ENCODE data around the gene PLEKHM1. TPM values are rescaled to one million over a fixed set of nuclear protein-coding genes. Genes with fewer than 3 reads are reported as not detected.
A peak's percentile ranks its signal among the peaks of the same experiment; 100 is the strongest.
"Not testable (repeated sequence)": the region's sequence is repeated elsewhere in the genome, so short reads cannot be mapped to it uniquely, and the experiment has no call there.

PLEKHM1 gene
- 10 to 100 TPM; 82.9 to 92.5 TPM for total RNA-seq
- polyA plus RNA-seq, result 10 to 100 TPM in 1 of 2 donors, 1 to 10 TPM in 1; 6.8 to 18.8 TPM

- H3K36me3 Mint-ChIP-seq, result peaks cover 0 to 13% of the 10 kb centered on the region in 2 donors
- CTCF ChIA-PET (ENCODE audit: partially characterized antibody); H3K9me3 Mint-ChIP-seq; H3K36me3 ChIP-seq (ENCODE audit: insufficient read depth, low read length); H3K27me3 ChIP-seq (ENCODE audit: insufficient read depth, low read length); intact Hi-C loops (cut with micrococcal nuclease); H3K27me3 Mint-ChIP-seq; H3K9me3 ChIP-seq (ENCODE audit: control insufficient read depth in 1 of 2, low read length in 2 of 2); H3K4me1 ChIP-seq (ENCODE audit: insufficient read depth, low read length): not testable (repeated sequence)
- Histone ChIP-seq H3K4me3 (ENCODE audit: low read length in 2 of 2) (peak within 1 kb of the TSS; percentile 34 to 54), H3K27ac (ENCODE audit: low read depth, low read length) (peak within 1 kb of the TSS; percentile 79)
- peak; percentile 78 to 84 (median 81) for DNase-seq
- H3K27ac Mint-ChIP-seq, result peak within 1 kb of the TSS; percentile 76 to 98 (median 94)
- H3K4me1 Mint-ChIP-seq, result peaks cover 12 to 26% (median 18%) of the 10 kb centered on the region in 4 donors
- H3K4me3 Mint-ChIP-seq, result peak within 1 kb of the TSS; percentile 87 to 96 (median 92)
- POLR2A ChIA-PET (ENCODE audit: partially characterized antibody), result interaction anchor here (0.7 kb wide), 2 partner anchors 80 to 1129 kb away, joined by 3 read pairs; no protein-coding TSS in a partner anchor
Observed at GRCh38 chr17:45490615-45491433, at the start of gene PLEKHM1. PLEKHM1 (minus strand) TSS chr17:45490721; CDS start chr17:45482484, 8,237 bp downstream.

GRCh38 chr17:45538168-45538567 lies 47.6 kb upstream of the PLEKHM1 start:
- DNase-seq; intact Hi-C loops (cut with micrococcal nuclease); H3K27ac ChIP-seq (ENCODE audit: low read depth, low read length); H3K4me3 ChIP-seq (ENCODE audit: low read length in 2 of 2); H3K36me3 Mint-ChIP-seq; CTCF ChIA-PET (ENCODE audit: partially characterized antibody); H3K9me3 ChIP-seq (ENCODE audit: control insufficient read depth in 1 of 2, low read length in 2 of 2); H3K36me3 ChIP-seq (ENCODE audit: insufficient read depth, low read length); H3K9me3 Mint-ChIP-seq; H3K4me1 ChIP-seq (ENCODE audit: insufficient read depth, low read length); POLR2A ChIA-PET (ENCODE audit: partially characterized antibody); H3K27ac Mint-ChIP-seq; H3K4me3 Mint-ChIP-seq; H3K27me3 ChIP-seq (ENCODE audit: insufficient read depth, low read length); H3K27me3 Mint-ChIP-seq; H3K4me1 Mint-ChIP-seq: not testable (repeated sequence)

- H3K4me3 Mint-ChIP-seq; H3K4me1 ChIP-seq (ENCODE audit: insufficient read depth, low read length); H3K27me3 ChIP-seq (ENCODE audit: insufficient read depth, low read length); H3K9me3 Mint-ChIP-seq; H3K27ac ChIP-seq (ENCODE audit: low read depth, low read length); intact Hi-C loops (cut with micrococcal nuclease); H3K4me3 ChIP-seq (ENCODE audit: low read length in 2 of 2); POLR2A ChIA-PET (ENCODE audit: partially characterized antibody); H3K4me1 Mint-ChIP-seq; H3K27me3 Mint-ChIP-seq; CTCF ChIA-PET (ENCODE audit: partially characterized antibody); DNase-seq; H3K9me3 ChIP-seq (ENCODE audit: control insufficient read depth in 1 of 2, low read length in 2 of 2); H3K36me3 ChIP-seq (ENCODE audit: insufficient read depth, low read length): not testable (repeated sequence)
- Mint-ChIP-seq H3K27ac (peak overlapping the region in 1 of 7 donors; percentile 72), H3K36me3 (peaks cover 0 to 15% of the 10 kb centered on the region in 2 donors)
Observed at GRCh38 chr17:45506072-45506471, 15.6 kb upstream of the PLEKHM1 start.

GRCh38 chr17:45505183-45505582 lies 14.7 kb upstream of the PLEKHM1 start:
- H3K36me3 ChIP-seq (ENCODE audit: insufficient read depth, low read length); H3K27ac ChIP-seq (ENCODE audit: low read depth, low read length); H3K9me3 ChIP-seq (ENCODE audit: control insufficient read depth in 1 of 2, low read length in 2 of 2); DNase-seq; H3K4me1 ChIP-seq (ENCODE audit: insufficient read depth, low read length); H3K27me3 ChIP-seq (ENCODE audit: insufficient read depth, low read length); intact Hi-C loops (cut with micrococcal nuclease); CTCF ChIA-PET (ENCODE audit: partially characterized antibody); H3K4me3 ChIP-seq (ENCODE audit: low read length in 2 of 2); H3K9me3 Mint-ChIP-seq; H3K27me3 Mint-ChIP-seq; POLR2A ChIA-PET (ENCODE audit: partially characterized antibody); H3K4me3 Mint-ChIP-seq; H3K4me1 Mint-ChIP-seq: not testable (repeated sequence)
- Mint-ChIP-seq H3K36me3 (peaks cover 0 to 15% of the 10 kb centered on the region in 2 donors), H3K27ac (peak overlapping the region in 1 of 7 donors; percentile 76)

GRCh38 chr17:45501092-45501707 lies 10.7 kb upstream of the PLEKHM1 start:
- CTCF ChIA-PET (ENCODE audit: partially characterized antibody); H3K9me3 Mint-ChIP-seq; H3K4me3 ChIP-seq (ENCODE audit: low read length in 2 of 2); H3K27ac ChIP-seq (ENCODE audit: low read depth, low read length); H3K36me3 Mint-ChIP-seq; POLR2A ChIA-PET (ENCODE audit: partially characterized antibody); H3K27me3 Mint-ChIP-seq; H3K9me3 ChIP-seq (ENCODE audit: control insufficient read depth in 1 of 2, low read length in 2 of 2); H3K27me3 ChIP-seq (ENCODE audit: insufficient read depth, low read length); H3K36me3 ChIP-seq (ENCODE audit: insufficient read depth, low read length); H3K4me1 ChIP-seq (ENCODE audit: insufficient read depth, low read length); H3K27ac Mint-ChIP-seq; H3K4me1 Mint-ChIP-seq; intact Hi-C loops (cut with micrococcal nuclease): not testable (repeated sequence)
- DNase-seq, result peak in 1 of 5 donors; percentile 20
- peak overlapping the region in 1 of 8 donors; percentile 26 for H3K4me3 Mint-ChIP-seq

GRCh38 chr17:45500478-45500877 lies 10.0 kb upstream of the PLEKHM1 start:
- H3K4me3 ChIP-seq (ENCODE audit: low read length in 2 of 2); H3K4me1 Mint-ChIP-seq; intact Hi-C loops (cut with micrococcal nuclease); DNase-seq; CTCF ChIA-PET (ENCODE audit: partially characterized antibody); H3K9me3 Mint-ChIP-seq; H3K9me3 ChIP-seq (ENCODE audit: control insufficient read depth in 1 of 2, low read length in 2 of 2); H3K27me3 Mint-ChIP-seq; H3K27ac ChIP-seq (ENCODE audit: low read depth, low read length); H3K27me3 ChIP-seq (ENCODE audit: insufficient read depth, low read length); H3K27ac Mint-ChIP-seq; H3K4me3 Mint-ChIP-seq; H3K4me1 ChIP-seq (ENCODE audit: insufficient read depth, low read length); H3K36me3 ChIP-seq (ENCODE audit: insufficient read depth, low read length); POLR2A ChIA-PET (ENCODE audit: partially characterized antibody); H3K36me3 Mint-ChIP-seq: not testable (repeated sequence)

- H3K27ac Mint-ChIP-seq; H3K27me3 Mint-ChIP-seq; H3K27ac ChIP-seq (ENCODE audit: low read depth, low read length); H3K4me1 ChIP-seq (ENCODE audit: insufficient read depth, low read length); DNase-seq; H3K4me3 Mint-ChIP-seq; POLR2A ChIA-PET (ENCODE audit: partially characterized antibody); H3K27me3 ChIP-seq (ENCODE audit: insufficient read depth, low read length); H3K36me3 Mint-ChIP-seq; H3K4me3 ChIP-seq (ENCODE audit: low read length in 2 of 2); intact Hi-C loops (cut with micrococcal nuclease); H3K9me3 ChIP-seq (ENCODE audit: control insufficient read depth in 1 of 2, low read length in 2 of 2); H3K36me3 ChIP-seq (ENCODE audit: insufficient read depth, low read length); CTCF ChIA-PET (ENCODE audit: partially characterized antibody); H3K4me1 Mint-ChIP-seq; H3K9me3 Mint-ChIP-seq: not testable (repeated sequence)
Observed at GRCh38 chr17:45499208-45499607, 8.7 kb upstream of the PLEKHM1 start.
